HAP-1 (cell line): ENCODE measurements around the gene ABI3BP.
"Not testable (repeated sequence)": the region's sequence is repeated elsewhere in the genome, so short reads cannot be mapped to it uniquely, and the experiment has no call there.

Source experiments
- DNase-seq, 2 experiments: peaks; one replicate each; pipeline ENCODE4 v3.0.0-alpha.2; 2016 to 2020; ENCODE audit warnings: low spot score in 2 of 2
- H3K27me3 ChIP-seq: fragments of 250-450 bp; sonication (Bioruptor Pico); 2 replicates; pipeline ENCODE4 v1.5.1; 2020; ENCODE audit warnings: low read depth, mild to moderate bottlenecking, moderate library complexity
- H3K36me3 ChIP-seq: fragments of 250-450 bp; sonication (Bioruptor Pico); replicated peaks from 2 replicates; pipeline ENCODE4 v1.5.1; 2020; ENCODE audit warnings: mild to moderate bottlenecking
- H3K4me1 ChIP-seq: fragments of 250-450 bp; sonication (Bioruptor Pico); 2 replicates; pipeline ENCODE4 v1.5.1; 2020; ENCODE audit warnings: mild to moderate bottlenecking
- H3K4me3 ChIP-seq: fragments of 250-450 bp; sonication (Bioruptor Pico); 2 replicates; pipeline ENCODE4 v1.5.1; 2020; ENCODE audit warnings: mild to moderate bottlenecking, moderate library complexity
- H3K9me3 ChIP-seq: fragments of 250-450 bp; sonication (Bioruptor Pico); 2 replicates; pipeline ENCODE4 v1.5.1; 2020; ENCODE audit warnings: mild to moderate bottlenecking, moderate library complexity
- in situ Hi-C: fragments of 300-500 bp; cut with MboI; formaldehyde crosslinking; loops from 3 replicates; pipeline ENCODE4 v1.14.3; 2020; ENCODE audit warnings: low sequenced_read_pairs, inconsistent platforms, mixed read lengths

The ABI3BP gene

GRCh38 chr3:100946096-100946495, 47.1 kb downstream of the ABI3BP start:
- DNase-seq, H3K4me1 ChIP-seq, H3K4me3 ChIP-seq, H3K36me3 ChIP-seq, in situ Hi-C loops, H3K27me3 ChIP-seq, H3K9me3 ChIP-seq: not testable (repeated sequence)

GRCh38 chr3:100941451-100941850, 51.8 kb downstream of the ABI3BP start:
- no peaks in the 10 kb centered on the region for H3K36me3 ChIP-seq
- no peak overlapping the region for H3K4me3 ChIP-seq
- H3K27me3 ChIP-seq, result no peaks in the 10 kb centered on the region
- no peaks in the 10 kb centered on the region; the same call in 1 of the 2 replicates for H3K9me3 ChIP-seq
- in situ Hi-C loops, result no loop called here
- no peaks in the 10 kb centered on the region for H3K4me1 ChIP-seq
- DNase-seq, result no peak

DNA sequence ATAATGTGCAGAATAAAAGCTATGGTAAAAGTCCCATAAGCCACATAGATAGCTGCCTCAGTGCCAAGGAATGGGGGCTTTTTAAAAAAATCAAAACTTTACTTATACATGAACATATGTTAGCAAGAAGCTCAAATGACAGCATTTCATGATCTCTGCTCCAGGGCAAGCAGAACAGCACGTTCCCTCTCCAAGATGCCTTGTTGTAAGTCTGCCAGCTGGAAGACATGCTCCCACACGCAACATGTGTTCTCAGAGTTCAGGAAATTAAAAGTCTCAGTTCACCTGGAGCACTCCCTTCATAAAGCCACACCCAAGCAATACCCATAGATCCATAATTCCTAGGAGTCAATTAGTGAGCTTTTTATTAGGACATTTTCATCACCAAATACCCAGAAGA, 52.2 kb downstream of the ABI3BP start:
- H3K4me1 ChIP-seq, result no peaks in the 10 kb centered on the region
- DNase-seq, result no peak
- H3K36me3 ChIP-seq, result no peaks in the 10 kb centered on the region
- no peaks in the 10 kb centered on the region for H3K27me3 ChIP-seq
- H3K9me3 ChIP-seq, result no peaks in the 10 kb centered on the region; the same call in 1 of the 2 replicates
- H3K4me3 ChIP-seq, result no peak overlapping the region
- in situ Hi-C loops, result no loop called here

DNA sequence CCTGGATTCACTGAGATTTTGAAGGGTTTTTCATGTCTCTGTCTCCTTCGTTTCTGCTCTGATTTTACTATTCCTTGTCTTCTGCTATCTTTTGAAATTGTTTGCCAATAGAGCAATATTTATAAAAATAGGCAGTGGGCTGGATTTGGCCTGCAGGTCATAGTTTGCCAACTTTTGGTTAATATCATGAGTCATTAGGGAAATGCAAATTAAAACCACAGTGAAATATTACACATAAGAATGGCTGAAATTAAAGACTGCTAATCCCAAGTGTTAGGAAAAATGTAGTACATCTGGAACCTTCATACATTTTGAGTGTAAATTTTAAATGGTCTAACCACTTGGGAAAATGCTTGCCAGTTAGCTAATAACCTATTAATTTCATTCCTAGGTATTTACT, 56.3 kb downstream of the ABI3BP start:
- Histone ChIP-seq H3K27me3 (no peaks in the 10 kb centered on the region), H3K36me3 (no peaks in the 10 kb centered on the region), H3K9me3 (no peaks in the 10 kb centered on the region; the same call in 1 of the 2 replicates), H3K4me3 (no peak overlapping the region), H3K4me1 (no peaks in the 10 kb centered on the region)
- no peak for DNase-seq
- in situ Hi-C loops, result no loop called here

DNA sequence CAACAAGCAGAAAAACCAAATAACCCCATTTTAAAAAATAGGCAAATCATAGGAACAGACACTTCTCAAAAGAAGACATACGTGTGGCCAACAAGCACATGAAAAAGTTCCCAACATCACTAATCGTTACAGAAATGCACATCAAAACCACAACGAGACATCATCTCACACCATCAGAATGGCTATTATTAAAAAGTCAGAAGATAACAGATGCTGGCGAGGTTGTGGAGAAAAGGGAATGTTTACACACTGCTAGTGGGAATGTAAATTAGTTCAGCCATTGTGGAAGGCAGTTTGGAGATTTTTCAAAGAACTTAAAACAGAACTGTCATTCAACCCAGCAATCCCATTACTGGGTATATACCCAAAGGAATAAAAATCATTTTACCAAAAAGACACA, 60.7 kb downstream of the ABI3BP start:
- Histone ChIP-seq H3K4me3 (no peak overlapping the region), H3K27me3 (no peaks in the 10 kb centered on the region), H3K36me3 (no peaks in the 10 kb centered on the region), H3K9me3 (no peaks in the 10 kb centered on the region), H3K4me1 (no peaks in the 10 kb centered on the region)
- in situ Hi-C loops, result no loop called here
- DNase-seq, result no peak

DNA sequence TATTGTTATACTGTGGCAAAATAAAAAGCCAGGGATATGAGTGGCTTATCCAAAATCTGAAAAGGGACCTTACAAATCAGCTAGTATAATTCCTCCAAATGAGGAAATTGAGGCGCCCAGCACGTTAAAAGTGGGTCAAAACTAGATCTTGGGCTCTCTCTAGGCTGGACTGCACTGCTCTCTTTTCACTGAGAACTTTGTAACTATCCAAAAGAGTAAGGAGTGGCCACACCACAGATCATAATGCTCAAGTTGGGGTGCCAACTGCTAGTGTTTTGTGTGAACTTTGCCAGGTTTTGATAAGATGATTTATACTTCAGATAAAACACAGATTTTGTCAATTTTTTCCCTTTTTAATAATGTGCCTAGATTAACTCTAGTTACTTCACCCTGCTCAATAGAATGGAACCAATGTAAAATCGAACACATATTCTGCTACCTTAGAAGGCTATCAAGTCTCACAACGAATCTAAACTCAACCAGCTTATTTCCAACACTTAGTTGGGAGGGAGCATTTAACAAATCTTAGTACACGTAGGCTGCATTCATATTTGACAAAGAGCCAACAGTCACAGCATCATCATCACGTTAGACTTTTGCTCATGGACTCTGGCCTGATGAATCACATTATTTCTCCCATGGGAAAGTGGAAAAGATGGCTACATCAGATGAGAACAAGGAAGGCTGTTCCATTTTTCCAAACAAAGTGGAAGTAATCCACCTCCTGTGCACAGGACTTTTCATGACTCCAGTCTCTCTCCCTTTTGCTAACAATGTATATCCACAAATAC, 64.4 kb downstream of the ABI3BP start:
- in situ Hi-C loops, result no loop called here
- Histone ChIP-seq H3K9me3 (no peaks in the 10 kb centered on the region), H3K27me3 (no peaks in the 10 kb centered on the region), H3K4me3 (no peak overlapping the region), H3K36me3 (no peaks in the 10 kb centered on the region), H3K4me1 (no peaks in the 10 kb centered on the region)
- no peak for DNase-seq

GRCh38 chr3:100927775-100928174, 65.4 kb downstream of the ABI3BP start:
- in situ Hi-C loops, result no loop called here
- no peaks in the 10 kb centered on the region for H3K36me3 ChIP-seq
- no peaks in the 10 kb centered on the region for H3K27me3 ChIP-seq
- no peak overlapping the region for H3K4me3 ChIP-seq
- no peaks in the 10 kb centered on the region; the same call in 1 of the 2 replicates for H3K4me1 ChIP-seq
- DNase-seq, result no peak
- no peaks in the 10 kb centered on the region for H3K9me3 ChIP-seq

GRCh38 chr3:100915706-100916495, 77.3 kb downstream of the ABI3BP start:
- no peaks in the 10 kb centered on the region for H3K27me3 ChIP-seq
- DNase-seq, result no peak
- in situ Hi-C loops, result no loop called here
- no peak overlapping the region for H3K4me3 ChIP-seq
- no peaks in the 10 kb centered on the region for H3K36me3 ChIP-seq
- H3K4me1 ChIP-seq, result no peaks in the 10 kb centered on the region
- no peaks in the 10 kb centered on the region for H3K9me3 ChIP-seq

DNA sequence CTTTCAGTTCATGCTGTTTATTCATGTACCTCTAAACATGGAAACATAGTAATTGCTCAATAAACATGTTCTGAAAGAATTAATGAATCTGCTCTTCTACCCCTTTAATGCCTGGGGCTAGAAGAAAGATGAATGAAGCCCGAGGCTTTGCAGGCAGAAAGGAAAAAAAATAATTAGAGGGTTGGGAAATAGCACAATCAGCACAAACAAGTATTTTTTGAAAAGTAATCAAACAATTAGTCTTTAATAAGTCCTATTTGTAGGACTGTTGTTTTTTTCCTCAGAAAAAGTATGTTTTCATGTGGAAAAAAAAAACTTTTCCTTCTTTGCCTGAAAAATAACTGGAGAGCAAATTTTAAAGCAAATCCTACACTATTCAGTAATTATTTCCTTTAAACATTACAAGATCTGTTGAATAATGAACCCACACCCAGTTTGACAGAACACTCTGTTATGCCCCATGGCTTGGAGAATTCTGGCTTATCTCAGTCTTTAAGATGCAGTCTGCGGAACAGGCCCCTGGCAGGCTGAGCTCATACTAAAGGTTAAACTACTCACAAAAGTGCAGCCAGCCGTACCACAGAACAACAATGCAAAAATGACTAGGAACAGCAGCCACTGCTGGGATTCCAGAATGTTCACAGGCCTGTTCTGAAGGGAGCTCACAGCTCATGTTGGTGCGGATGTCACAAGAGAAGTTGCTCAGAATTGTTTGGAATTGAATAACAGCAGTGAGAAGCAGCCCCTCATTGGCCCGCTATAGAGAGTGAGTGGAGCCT, 79.2 kb downstream of the ABI3BP start:
- no peak for DNase-seq
- Histone ChIP-seq H3K36me3 (no peaks in the 10 kb centered on the region), H3K4me1 (no peaks in the 10 kb centered on the region), H3K4me3 (no peak overlapping the region), H3K9me3 (no peaks in the 10 kb centered on the region), H3K27me3 (no peaks in the 10 kb centered on the region)
- in situ Hi-C loops, result no loop called here

DNA sequence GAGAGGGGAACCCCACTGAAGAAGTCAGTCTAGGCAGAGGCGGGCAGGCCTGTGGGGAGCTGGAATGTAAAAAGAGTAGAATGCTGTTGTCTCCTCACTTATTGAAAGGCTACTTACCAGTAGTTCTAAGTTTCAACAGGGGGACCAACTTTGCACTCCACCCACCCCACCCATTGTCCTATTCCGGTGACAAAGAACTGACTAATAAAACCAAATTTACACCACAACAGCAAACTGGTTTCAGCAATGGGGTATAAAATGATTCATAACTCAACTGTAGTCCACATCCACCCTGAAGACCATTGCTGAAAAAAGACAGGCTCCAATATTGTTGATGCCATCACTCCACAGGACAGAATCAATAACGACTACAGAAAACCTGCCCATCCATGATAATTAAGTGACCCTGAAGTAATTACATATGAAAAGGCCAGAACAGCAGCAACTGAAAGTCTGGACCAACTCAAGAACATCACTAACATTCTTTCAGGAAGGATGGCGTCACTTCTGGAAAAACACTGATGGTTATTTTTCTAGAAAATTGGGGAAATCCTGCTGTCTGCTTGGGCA, 80.2 kb downstream of the ABI3BP start:
- Histone ChIP-seq H3K4me1 (no peaks in the 10 kb centered on the region), H3K27me3 (no peaks in the 10 kb centered on the region), H3K36me3 (no peaks in the 10 kb centered on the region), H3K4me3 (no peak overlapping the region), H3K9me3 (no peaks in the 10 kb centered on the region)
- no peak for DNase-seq
- in situ Hi-C loops, result no loop called here

- in situ Hi-C loops, result no loop called here
- Histone ChIP-seq H3K4me1 (no peaks in the 10 kb centered on the region), H3K27me3 (no peaks in the 10 kb centered on the region), H3K9me3 (no peaks in the 10 kb centered on the region), H3K4me3 (no peak overlapping the region), H3K36me3 (no peaks in the 10 kb centered on the region)
- no peak for DNase-seq
Observed at GRCh38 chr3:100912571-100912970, 80.7 kb downstream of the ABI3BP start.

GRCh38 chr3:100911956-100912355, 81.3 kb downstream of the ABI3BP start:
- Histone ChIP-seq H3K4me3 (no peak overlapping the region), H3K4me1 (no peaks in the 10 kb centered on the region), H3K9me3 (no peaks in the 10 kb centered on the region), H3K36me3 (no peaks in the 10 kb centered on the region), H3K27me3 (no peaks in the 10 kb centered on the region)
- in situ Hi-C loops, result no loop called here
- DNase-seq, result no peak

DNA sequence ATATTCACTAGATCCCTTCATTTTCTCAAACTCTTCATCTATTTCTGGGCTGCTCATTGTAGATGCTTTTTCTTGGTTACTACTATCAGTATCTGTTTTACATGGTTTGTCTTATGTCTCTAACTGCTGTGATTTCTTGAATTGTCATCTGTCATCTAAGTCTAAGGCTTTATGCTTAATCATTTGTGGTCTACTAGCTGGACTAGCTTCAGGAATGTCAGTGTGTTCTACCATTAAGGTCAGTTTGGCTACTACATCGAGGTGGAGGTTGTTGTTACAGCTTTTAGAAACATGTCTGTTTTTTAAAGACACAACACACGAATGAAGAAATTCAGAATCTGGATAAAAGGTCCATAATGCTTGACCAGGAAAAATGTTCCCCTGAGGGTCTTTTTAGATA, 82.2 kb downstream of the ABI3BP start:
- DNase-seq, result no peak
- no peaks in the 10 kb centered on the region for H3K9me3 ChIP-seq
- H3K4me3 ChIP-seq, result no peak overlapping the region
- H3K4me1 ChIP-seq, result no peaks in the 10 kb centered on the region
- no peaks in the 10 kb centered on the region for H3K36me3 ChIP-seq
- in situ Hi-C loops, result no loop called here
- no peaks in the 10 kb centered on the region for H3K27me3 ChIP-seq
